Osteoblast (primary cell): Measurements from ENCODE around the gene KYAT1. TPM values are rescaled to one million over a fixed set of nuclear protein-coding genes. Genes with fewer than 3 reads are reported as not detected.
"Not testable (repeated sequence)": the region's sequence is repeated elsewhere in the genome, so short reads cannot be mapped to it uniquely, and the experiment has no call there.

Experiments used
- DNase-seq: peaks from one replicate; pipeline ENCODE4 v3.0.0; 2011; ENCODE audit warnings: low spot score, mixed read lengths; ENCODE audit not compliant: insufficient read length; ENCODE audit errors: missing footprints
- H2AFZ ChIP-seq: 2 replicates; pipeline ENCODE4 v1.6.0; 2011; ENCODE audit warnings: mild to moderate bottlenecking, low read length
- H3K27ac ChIP-seq: 2 replicates; pipeline ENCODE4 v1.5.1; 2011; ENCODE audit warnings: mild to moderate bottlenecking, low read depth, low read length, moderate library complexity
- H3K27me3 ChIP-seq: 2 replicates; pipeline ENCODE4 v1.6.0; 2012; ENCODE audit warnings: mild to moderate bottlenecking, control low read depth, inconsistent platforms, low read length, moderate library complexity; ENCODE audit not compliant: insufficient read depth
- H3K36me3 ChIP-seq: 2 replicates; pipeline ENCODE4 v1.5.1; 2011; ENCODE audit warnings: mild to moderate bottlenecking, low read length, control low read depth, moderate library complexity; ENCODE audit not compliant: insufficient read depth
- H3K4me1 ChIP-seq: 2 replicates; pipeline ENCODE4 v1.5.1; 2011; ENCODE audit warnings: mild to moderate bottlenecking, low read length, control low read depth, moderate library complexity; ENCODE audit not compliant: insufficient read depth
- H3K4me2 ChIP-seq: 2 replicates; pipeline ENCODE4 v1.6.0; 2011; ENCODE audit warnings: mild to moderate bottlenecking, low read length; ENCODE audit not compliant: insufficient read depth
- H3K4me3 ChIP-seq: fragments of 200-600 bp; sonication (generic); 3 replicates; pipeline ENCODE4 v1.5.1; 2012; ENCODE audit warnings: mild to moderate bottlenecking, low read length, inconsistent platforms; ENCODE audit not compliant: insufficient read depth
- H3K79me2 ChIP-seq: 2 replicates; pipeline ENCODE4 v1.6.0; 2012; ENCODE audit warnings: mild to moderate bottlenecking, low read length, control low read depth, inconsistent platforms; ENCODE audit not compliant: insufficient read depth
- H3K9me3 ChIP-seq: 2 replicates; pipeline ENCODE4 v1.5.1; 2011; ENCODE audit warnings: low read depth, low read length, control low read depth
- H4K20me1 ChIP-seq: 2 replicates; pipeline ENCODE4 v1.6.0; 2012; ENCODE audit warnings: mild to moderate bottlenecking, low read length, control low read depth; ENCODE audit not compliant: insufficient read depth
- CTCF ChIP-seq: IDR thresholded peaks from 2 replicates; pipeline ENCODE4 v1.5.1; 2011; ENCODE audit warnings: mild to moderate bottlenecking, low read depth, low read length, moderate library complexity; ENCODE audit errors: extremely low read depth
- total RNA-seq: library from RNA; depleted of rRNA; stranded (reverse); fragments of >200 nt; gene quantifications from 2 replicates; pipeline ENCODE4 v1.2.3, GENCODE V29; 2012

KYAT1 gene
- total RNA-seq, 1 donor, result 3.3 TPM

- Histone ChIP-seq H3K4me3 (no peak overlapping the region), H3K27me3 (no peaks in the 10 kb centered on the region), H3K9me3 (peaks cover 3% of the 10 kb centered on the region), H3K27ac (no peak overlapping the region), H2AFZ (no peak overlapping the region), H3K4me2 (no peak overlapping the region), H3K36me3 (no peaks in the 10 kb centered on the region), H3K4me1 (no peaks in the 10 kb centered on the region), H3K79me2 (no peaks in the 10 kb centered on the region), H4K20me1 (no peaks in the 10 kb centered on the region)
- DNase-seq, result no peak
- no peak for TF ChIP-seq CTCF
Observed at GRCh38 chr9:128847803-128848202, 33.9 kb downstream of the KYAT1 start.

DNA sequence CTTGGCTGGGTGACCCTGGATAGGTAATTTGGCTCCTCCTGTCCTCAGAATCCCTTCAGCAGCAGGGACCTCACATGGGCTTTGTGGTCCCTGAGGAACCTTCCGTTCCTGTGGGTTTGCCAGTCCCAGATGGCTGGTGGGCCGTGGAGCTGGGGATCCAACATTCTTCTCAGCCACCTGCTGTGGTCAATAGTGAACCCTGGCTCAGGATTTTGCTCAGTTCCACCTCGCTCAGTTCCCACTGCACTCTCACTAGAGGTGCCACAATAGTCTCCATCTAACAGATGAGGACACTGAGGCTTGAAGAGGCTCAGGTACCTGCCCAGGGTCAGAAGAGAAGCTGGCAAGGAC is 35.1 kb downstream of the KYAT1 start:
- H3K36me3 ChIP-seq, result no peaks in the 10 kb centered on the region
- no peak overlapping the region for H3K4me2 ChIP-seq
- no peaks in the 10 kb centered on the region for H3K27me3 ChIP-seq
- H3K4me1 ChIP-seq, result no peaks in the 10 kb centered on the region
- no peak for TF ChIP-seq CTCF
- no peak overlapping the region for H3K27ac ChIP-seq
- no peak overlapping the region for H2AFZ ChIP-seq
- no peak overlapping the region for H3K4me3 ChIP-seq
- no peaks in the 10 kb centered on the region for H4K20me1 ChIP-seq
- peaks cover 3% of the 10 kb centered on the region for H3K9me3 ChIP-seq
- H3K79me2 ChIP-seq, result no peaks in the 10 kb centered on the region
- no peak for DNase-seq

GRCh38 chr9:128845186-128845931 is 36.4 kb downstream of the KYAT1 start:
- Histone ChIP-seq H3K4me1 (no peaks in the 10 kb centered on the region), H3K9me3 (peaks cover 3% of the 10 kb centered on the region), H4K20me1 (no peaks in the 10 kb centered on the region), H2AFZ (no peak overlapping the region), H3K4me3 (no peak overlapping the region), H3K79me2 (no peaks in the 10 kb centered on the region), H3K36me3 (no peaks in the 10 kb centered on the region), H3K27ac (no peak overlapping the region), H3K27me3 (no peaks in the 10 kb centered on the region), H3K4me2 (no peak overlapping the region)
- no peak for DNase-seq
- no peak for TF ChIP-seq CTCF

GRCh38 chr9:128843171-128843570 is 38.6 kb downstream of the KYAT1 start:
- not testable (repeated sequence) for H4K20me1 ChIP-seq, H3K79me2 ChIP-seq, H3K4me3 ChIP-seq, H3K27ac ChIP-seq, H3K4me1 ChIP-seq, H3K9me3 ChIP-seq, DNase-seq, H2AFZ ChIP-seq, H3K4me2 ChIP-seq, H3K27me3 ChIP-seq, H3K36me3 ChIP-seq
